Activated T-helper 1 cell treated with anti-CD3 and anti-CD28 coated beads, Interleukin-2, amount 50 U/mL, for 16 hours (primary cell): ENCODE measurements around the gene KYAT1.
"Not testable (repeated sequence)": the region's sequence is repeated elsewhere in the genome, so short reads cannot be mapped to it uniquely, and the experiment has no call there.

Experiments
- DNase-seq, 2 donors: peaks; one replicate each; pipeline ENCODE4 v3.0.0-alpha.2; 2020; ENCODE audit warnings: low read depth in 1 of 2, low spot score in 1 of 2

KYAT1 gene

GRCh38 chr9:128886211-128886891 lies 4.6 kb upstream of the KYAT1 start:
- no peak for DNase-seq

GRCh38 chr9:128885798-128886197 lies 4.0 kb upstream of the KYAT1 start:
- no peak for DNase-seq

- no peak for DNase-seq
Observed at GRCh38 chr9:128885376-128885775, 3.6 kb upstream of the KYAT1 start.

DNA sequence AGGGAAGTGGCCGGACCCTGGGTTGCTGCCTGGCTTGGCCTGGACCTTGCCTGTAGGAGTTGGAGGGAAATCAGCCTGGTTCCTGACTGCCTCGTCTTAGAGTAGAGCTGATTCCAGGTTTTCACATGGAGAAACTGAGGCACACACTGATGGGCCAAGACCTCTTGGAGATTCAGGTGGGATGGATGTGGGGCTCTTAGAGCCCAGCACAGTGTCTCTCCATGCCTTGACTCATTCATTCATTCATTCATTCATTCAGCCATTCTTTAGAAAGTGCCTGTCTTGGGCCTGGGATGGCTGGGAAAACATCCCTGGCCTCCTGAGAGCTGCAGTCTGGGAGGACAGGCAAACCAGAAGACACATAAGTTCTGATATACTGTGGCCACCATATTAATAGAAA lies 2.4 kb upstream of the KYAT1 start:
- DNase-seq: no peak

DNA sequence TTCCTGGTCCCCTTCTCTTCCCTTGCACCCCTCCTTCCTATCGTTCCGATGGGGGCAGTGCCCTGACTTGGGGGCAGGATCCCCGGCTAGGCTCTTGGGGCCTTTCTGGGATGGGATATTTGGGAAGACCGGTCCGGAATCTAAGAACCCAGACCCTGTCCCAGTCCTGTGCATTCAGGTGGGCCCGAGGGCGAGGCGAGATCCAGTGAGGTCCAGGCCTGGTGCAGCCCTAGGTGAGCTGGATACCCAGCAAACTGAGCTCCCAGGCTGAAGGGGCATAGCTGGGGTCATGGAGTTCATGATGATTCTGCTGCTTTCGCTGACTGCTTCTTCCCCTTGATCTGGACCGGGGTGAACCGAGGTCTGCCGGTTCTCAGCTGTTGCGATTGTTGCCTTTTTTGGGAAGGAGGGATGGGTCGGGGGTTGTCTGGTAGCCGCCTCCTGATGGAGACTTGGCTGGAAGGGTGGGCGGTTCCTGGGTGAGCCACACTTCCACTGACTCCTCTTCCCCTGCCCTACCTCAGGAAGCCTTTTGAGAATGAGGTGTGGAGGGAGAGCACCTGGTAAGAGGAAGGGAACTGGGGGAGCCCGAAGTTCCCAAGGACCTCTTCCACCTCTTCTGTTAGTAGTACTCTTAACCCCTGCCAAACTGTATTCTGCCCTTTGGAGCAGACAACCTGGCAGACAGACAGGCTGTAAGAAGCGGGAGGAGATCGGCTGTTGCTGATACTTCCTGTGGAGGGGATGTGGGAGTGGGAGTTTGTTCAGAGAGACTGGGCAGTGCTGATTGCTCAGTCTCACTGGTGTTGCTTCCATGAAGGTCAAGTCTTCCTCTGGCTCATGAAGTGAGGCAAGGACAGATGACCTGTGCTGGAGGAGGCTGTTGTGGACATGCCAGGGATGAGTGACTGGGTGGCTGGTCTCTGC lies 1.2 kb upstream of the KYAT1 start:
- no peak for DNase-seq

- no peak for DNase-seq
Observed at GRCh38 chr9:128877852-128878251, 3.9 kb downstream of the KYAT1 start.

- DNase-seq: not testable (repeated sequence)
Observed at GRCh38 chr9:128870941-128871265, 10.8 kb downstream of the KYAT1 start.

DNA sequence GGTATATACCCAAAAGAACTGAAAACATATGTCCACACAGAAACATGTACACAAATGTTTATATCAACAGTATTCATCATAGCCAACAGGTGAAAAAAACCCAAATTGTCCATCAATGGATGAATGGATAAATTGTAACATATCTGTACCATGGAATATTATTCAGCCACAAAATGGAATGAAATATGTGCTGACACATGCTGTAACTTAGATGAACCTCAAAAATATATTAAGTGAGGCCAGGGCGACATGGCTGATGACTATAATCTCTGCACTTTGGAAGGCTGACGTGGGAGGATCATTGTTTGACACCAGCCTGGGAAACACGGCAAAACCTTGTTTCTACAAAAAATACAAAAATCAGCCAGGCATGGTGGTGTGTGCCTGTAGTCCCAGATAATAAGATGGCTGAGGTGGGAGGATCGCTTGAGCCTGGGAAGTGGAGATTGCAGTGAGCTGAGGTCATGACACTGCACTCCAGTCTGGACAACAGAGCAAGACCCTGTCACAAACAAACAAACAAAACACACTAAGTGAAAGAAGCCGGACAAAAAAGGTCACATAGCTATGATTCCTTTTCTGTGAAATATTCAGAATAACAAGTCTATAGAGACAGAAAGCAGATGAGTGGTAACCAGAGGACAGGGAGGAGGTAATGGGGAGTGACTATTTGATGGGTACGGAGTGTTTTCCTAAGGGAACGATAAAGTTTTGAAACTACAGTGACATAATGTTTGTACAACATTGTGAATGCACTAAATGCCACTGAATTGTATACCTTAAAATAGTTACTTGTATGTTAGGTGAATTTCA lies 11.4 kb downstream of the KYAT1 start:
- no peak for DNase-seq

DNA sequence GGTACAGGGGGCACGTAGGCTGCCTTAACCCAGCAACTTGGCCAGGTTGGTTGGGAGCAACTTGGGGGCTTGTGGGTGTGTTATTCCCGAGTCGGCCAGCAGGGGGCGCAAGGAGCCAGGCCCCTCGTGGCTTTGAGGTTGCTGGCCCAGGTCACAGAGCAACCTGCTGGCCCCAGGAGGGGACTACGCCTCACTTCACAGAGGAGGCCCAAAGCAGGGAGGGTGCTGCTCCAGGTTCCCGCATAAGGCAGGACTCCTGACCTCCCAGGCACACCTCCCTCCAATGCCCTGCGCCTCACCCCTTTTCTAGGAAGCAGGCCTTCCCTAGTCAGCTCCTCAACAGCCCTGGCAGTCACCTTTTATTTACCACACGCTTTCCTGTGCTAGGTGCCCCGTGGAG lies 18.1 kb downstream of the KYAT1 start:
- DNase-seq: peak; percentile 77 to 90

GRCh38 chr9:128862401-128862851 lies 19.3 kb downstream of the KYAT1 start:
- DNase-seq: no peak

DNA sequence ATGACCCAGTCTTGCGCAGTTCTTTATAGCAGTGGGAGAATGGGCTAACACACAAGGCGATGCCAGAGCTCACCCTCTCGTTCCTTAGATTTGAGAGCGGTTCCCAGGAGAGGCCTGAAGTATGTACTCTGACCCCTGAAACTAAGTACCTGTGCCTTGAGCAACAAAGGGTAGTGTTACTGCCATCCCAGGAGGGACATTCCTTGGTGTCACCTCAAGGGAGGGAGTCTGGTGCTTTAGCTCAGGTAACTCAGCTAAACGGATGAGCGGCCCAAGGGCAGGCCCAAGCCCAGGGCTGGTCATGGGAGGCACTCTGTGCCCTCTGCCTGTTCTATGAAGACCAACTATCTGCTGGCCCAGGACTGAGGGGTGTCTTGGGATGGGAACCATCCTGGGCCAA lies 20.2 kb downstream of the KYAT1 start:
- DNase-seq: no peak

DNA sequence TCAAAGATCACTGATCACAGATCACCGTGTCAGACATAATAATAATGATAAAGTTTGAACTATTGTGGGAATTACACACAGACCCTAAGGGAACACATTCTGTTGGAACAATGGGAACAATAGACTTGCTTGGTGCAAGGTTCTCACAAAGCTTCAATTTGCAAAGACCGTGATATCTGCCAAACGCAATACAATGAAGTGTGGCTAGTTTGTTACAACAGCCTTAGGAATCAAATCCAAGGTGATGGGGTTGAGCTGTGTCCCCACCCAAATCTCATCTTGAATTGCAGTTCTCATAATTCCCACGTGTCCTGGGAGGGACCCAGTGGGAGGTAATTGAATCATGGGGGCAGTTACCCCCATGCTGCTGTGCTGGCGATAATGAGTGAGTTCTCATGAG lies 20.8 kb downstream of the KYAT1 start:
- DNase-seq: no peak

- DNase-seq: not testable (repeated sequence)
Observed at GRCh38 chr9:128858476-128858875, 23.3 kb downstream of the KYAT1 start.

GRCh38 chr9:128854454-128854853 lies 27.3 kb downstream of the KYAT1 start:
- not testable (repeated sequence) for DNase-seq

DNA sequence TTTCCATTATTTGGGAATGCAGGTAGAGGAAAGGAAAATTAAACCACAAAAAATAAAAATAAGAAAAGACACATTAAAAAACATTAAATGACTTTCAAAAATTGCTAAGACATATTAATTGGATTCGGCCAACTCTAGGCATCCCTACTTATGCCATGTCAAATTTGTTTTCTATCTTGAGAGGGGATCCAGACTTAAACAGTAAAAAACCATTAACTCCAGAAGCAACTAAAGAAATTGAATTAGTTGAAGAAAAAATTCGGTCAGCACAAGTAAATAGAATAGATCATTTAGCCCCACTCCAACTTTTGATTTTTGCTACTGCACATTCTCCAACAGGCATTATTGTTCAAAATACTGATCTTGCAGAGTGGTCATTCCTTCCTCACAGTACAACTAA lies 29.1 kb downstream of the KYAT1 start:
- not testable (repeated sequence) for DNase-seq

DNA sequence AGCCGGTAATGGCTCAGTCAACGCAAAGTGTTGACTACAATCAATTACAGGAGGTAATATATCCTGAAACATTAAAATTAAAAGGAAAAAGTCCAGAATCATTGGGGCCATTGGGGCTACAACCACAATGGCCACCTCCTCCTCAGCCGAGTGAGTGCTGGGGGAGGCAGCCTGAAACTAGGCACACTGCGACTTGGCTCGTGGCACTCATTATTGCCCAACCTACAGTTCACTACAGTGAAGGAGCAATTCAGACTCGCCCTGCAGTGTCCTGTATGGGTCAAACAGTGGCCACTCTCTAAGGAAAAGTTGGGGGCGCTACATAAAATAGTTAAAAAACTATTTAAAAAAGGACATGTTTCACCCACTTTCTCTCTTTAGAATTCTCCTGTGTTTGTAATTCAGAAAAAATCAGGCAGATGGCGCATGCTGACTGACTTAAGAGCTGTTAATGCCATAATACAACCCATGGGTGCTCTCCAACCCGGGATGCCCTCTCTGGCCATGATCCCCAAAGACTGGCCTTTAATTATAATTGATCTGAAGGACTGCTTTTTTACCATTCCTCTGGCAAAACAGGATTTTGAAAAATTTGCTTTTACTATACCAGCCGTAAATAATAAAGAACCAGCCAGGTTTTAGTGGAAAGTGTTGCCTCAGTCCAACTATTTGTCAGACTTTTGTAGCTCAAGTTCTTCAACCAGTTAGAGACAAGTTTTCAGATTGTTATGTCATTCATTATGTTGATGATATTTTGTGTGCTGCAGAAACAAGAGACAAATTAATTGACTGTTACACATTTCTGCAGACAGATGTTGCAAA lies 29.8 kb downstream of the KYAT1 start:
- DNase-seq: not testable (repeated sequence)

GRCh38 chr9:128851024-128851423 lies 30.7 kb downstream of the KYAT1 start:
- DNase-seq: not testable (repeated sequence)

GRCh38 chr9:128847803-128848202 lies 33.9 kb downstream of the KYAT1 start:
- no peak for DNase-seq

GRCh38 chr9:128846680-128847030 lies 35.1 kb downstream of the KYAT1 start:
- DNase-seq: no peak

GRCh38 chr9:128845186-128845931 lies 36.4 kb downstream of the KYAT1 start:
- no peak for DNase-seq
